Mesothelial cell of epicardium (in vitro differentiated cells): ENCODE data around the gene GPBAR1. TPM values are rescaled to one million over a fixed set of nuclear protein-coding genes. Genes with fewer than 3 reads are reported as not detected.

Experiments
- DNase-seq, 2 experiments: peaks; one replicate each; pipeline ENCODE4 v3.0.0; 2021; ENCODE audit warnings: low spot score in 2 of 2; ENCODE audit not compliant: unreplicated experiment in 2 of 2
- H3K27ac Mint-ChIP-seq: 2 replicates; pipeline ENCODE4 v1.8.0; 2021; ENCODE audit warnings: mixed read lengths
- H3K27me3 Mint-ChIP-seq: 2 replicates; pipeline ENCODE4 v1.8.0; 2021; ENCODE audit warnings: low read depth, mixed read lengths
- H3K36me3 Mint-ChIP-seq: 2 replicates; pipeline ENCODE4 v1.8.0; 2021; ENCODE audit warnings: mixed read lengths
- H3K4me1 Mint-ChIP-seq: 2 replicates; pipeline ENCODE4 v1.8.0; 2021; ENCODE audit warnings: mixed read lengths
- H3K4me3 Mint-ChIP-seq: 2 replicates; pipeline ENCODE4 v1.8.0; 2021; ENCODE audit warnings: mild to moderate bottlenecking, moderate library complexity, mixed read lengths
- H3K9me3 Mint-ChIP-seq: 2 replicates; pipeline ENCODE4 v1.8.0; 2021; ENCODE audit warnings: mixed read lengths
- total RNA-seq: library from RNA; stranded (reverse); gene quantifications from 3 replicates; pipeline ENCODE4 v1.2.1, GENCODE V29; 2021
- TF ChIP-seq, protein P1 (sequence below): fragments of 200-600 bp; sonication (generic); IDR thresholded peaks from one replicate; pipeline ENCODE4 v1.5.0; 2021; ENCODE audit warnings: antibody characterized with exemption; ENCODE audit not compliant: unreplicated experiment

Gene GPBAR1
- total RNA-seq, 1 donor from 2014 or later, result 0.78 TPM

DNA sequence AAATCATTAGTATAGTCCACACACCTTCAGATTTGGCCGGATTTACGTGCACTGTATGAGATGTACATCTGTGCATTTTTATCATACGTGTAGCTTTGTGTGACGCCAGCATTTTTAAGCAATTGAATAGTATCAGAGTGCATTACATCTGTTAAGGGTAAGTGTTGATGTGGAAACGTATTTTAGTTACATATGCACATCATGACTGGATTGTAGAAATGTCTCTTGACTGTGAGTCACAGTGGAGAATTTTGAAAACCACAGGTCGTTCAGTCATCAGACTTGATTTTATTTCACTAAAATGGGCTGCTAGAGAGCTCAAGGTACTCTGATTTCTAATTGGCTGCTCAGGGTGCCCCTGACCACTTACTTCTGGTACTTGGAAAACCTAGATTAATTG, 5.4 kb upstream of the GPBAR1 start:
- H3K36me3 Mint-ChIP-seq, result peaks cover 25% of the 10 kb centered on the region
- no peak overlapping the region for H3K4me3 Mint-ChIP-seq
- H3K9me3 Mint-ChIP-seq, result no peaks in the 10 kb centered on the region
- no peak overlapping the region for H3K27ac Mint-ChIP-seq
- TF ChIP-seq, protein P1, sequence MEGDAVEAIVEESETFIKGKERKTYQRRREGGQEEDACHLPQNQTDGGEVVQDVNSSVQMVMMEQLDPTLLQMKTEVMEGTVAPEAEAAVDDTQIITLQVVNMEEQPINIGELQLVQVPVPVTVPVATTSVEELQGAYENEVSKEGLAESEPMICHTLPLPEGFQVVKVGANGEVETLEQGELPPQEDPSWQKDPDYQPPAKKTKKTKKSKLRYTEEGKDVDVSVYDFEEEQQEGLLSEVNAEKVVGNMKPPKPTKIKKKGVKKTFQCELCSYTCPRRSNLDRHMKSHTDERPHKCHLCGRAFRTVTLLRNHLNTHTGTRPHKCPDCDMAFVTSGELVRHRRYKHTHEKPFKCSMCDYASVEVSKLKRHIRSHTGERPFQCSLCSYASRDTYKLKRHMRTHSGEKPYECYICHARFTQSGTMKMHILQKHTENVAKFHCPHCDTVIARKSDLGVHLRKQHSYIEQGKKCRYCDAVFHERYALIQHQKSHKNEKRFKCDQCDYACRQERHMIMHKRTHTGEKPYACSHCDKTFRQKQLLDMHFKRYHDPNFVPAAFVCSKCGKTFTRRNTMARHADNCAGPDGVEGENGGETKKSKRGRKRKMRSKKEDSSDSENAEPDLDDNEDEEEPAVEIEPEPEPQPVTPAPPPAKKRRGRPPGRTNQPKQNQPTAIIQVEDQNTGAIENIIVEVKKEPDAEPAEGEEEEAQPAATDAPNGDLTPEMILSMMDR, result no peak
- no peaks in the 10 kb centered on the region for H3K27me3 Mint-ChIP-seq
- H3K4me1 Mint-ChIP-seq, result peaks cover 21% of the 10 kb centered on the region
- DNase-seq, result no peak

- Mint-ChIP-seq H3K4me1 (peaks cover 31% of the 10 kb centered on the region), H3K9me3 (no peaks in the 10 kb centered on the region), H3K4me3 (no peak overlapping the region), H3K27ac (no peak overlapping the region), H3K27me3 (no peaks in the 10 kb centered on the region), H3K36me3 (peaks cover 16% of the 10 kb centered on the region)
- TF ChIP-seq, protein P1, result no peak
- DNase-seq, result no peak
Measured at GRCh38 chr2:218256612-218257350, 4.0 kb upstream of the GPBAR1 start.

- Mint-ChIP-seq H3K27ac (peak overlapping the region; percentile 50), H3K36me3 (peaks cover 11% of the 10 kb centered on the region), H3K4me3 (no peak overlapping the region), H3K4me1 (peaks cover 31% of the 10 kb centered on the region), H3K27me3 (no peaks in the 10 kb centered on the region), H3K9me3 (no peaks in the 10 kb centered on the region)
- DNase-seq, result no peak
- TF ChIP-seq, protein P1, result peak; percentile 63
Measured at GRCh38 chr2:218257390-218257981, 3.3 kb upstream of the GPBAR1 start.

- peaks cover 10% of the 10 kb centered on the region for H3K36me3 Mint-ChIP-seq
- H3K9me3 Mint-ChIP-seq, result no peaks in the 10 kb centered on the region
- H3K27ac Mint-ChIP-seq, result peak overlapping the region; percentile 90
- H3K27me3 Mint-ChIP-seq, result no peaks in the 10 kb centered on the region
- H3K4me3 Mint-ChIP-seq, result no peak overlapping the region
- no peak for DNase-seq
- H3K4me1 Mint-ChIP-seq, result peaks cover 31% of the 10 kb centered on the region
- TF ChIP-seq, protein P1, result no peak
Measured at GRCh38 chr2:218259099-218259961, 1.5 kb upstream of the GPBAR1 start.

GRCh38 chr2:218260166-218260565, 649 bp upstream of the GPBAR1 start:
- Mint-ChIP-seq H3K27ac (peak overlapping the region; percentile 43), H3K4me3 (no peak overlapping the region), H3K4me1 (peaks cover 31% of the 10 kb centered on the region), H3K27me3 (no peaks in the 10 kb centered on the region), H3K36me3 (peaks cover 10% of the 10 kb centered on the region), H3K9me3 (no peaks in the 10 kb centered on the region)
- no peak for DNase-seq
- TF ChIP-seq, protein P1, result no peak
